Activated T-cell treated with anti-CD3 and anti-CD28 coated beads for 48 hours (primary cell): ENCODE results near the gene TFAP2E.

Experiments used
- DNase-seq: peaks from one replicate; pipeline ENCODE4 v3.0.0-alpha.2; 2020; ENCODE audit warnings: low read depth

TFAP2E gene

GRCh38 chr1:35597870-35598269 lies 24.8 kb downstream of the TFAP2E start:
- DNase-seq = no peak

GRCh38 chr1:35598895-35599294 lies 25.8 kb downstream of the TFAP2E start:
- DNase-seq = no peak

GRCh38 chr1:35599411-35599810 lies 26.3 kb downstream of the TFAP2E start:
- no peak for DNase-seq

GRCh38 chr1:35600593-35600992 lies 27.5 kb downstream of the TFAP2E start:
- DNase-seq = no peak

- no peak for DNase-seq
Observed at GRCh38 chr1:35603468-35603867, 30.4 kb downstream of the TFAP2E start.

GRCh38 chr1:35603941-35604340 lies 30.8 kb downstream of the TFAP2E start:
- no peak for DNase-seq

- no peak for DNase-seq
Observed at GRCh38 chr1:35605071-35605866, 32.2 kb downstream of the TFAP2E start.

GRCh38 chr1:35605867-35606182 lies 32.7 kb downstream of the TFAP2E start:
- no peak for DNase-seq

GRCh38 chr1:35611655-35612054 lies 38.5 kb downstream of the TFAP2E start:
- DNase-seq = no peak

- DNase-seq = no peak
Observed at GRCh38 chr1:35615440-35615839, 42.3 kb downstream of the TFAP2E start.

- DNase-seq = no peak
Observed at GRCh38 chr1:35619237-35620121, 46.4 kb downstream of the TFAP2E start.

- no peak for DNase-seq
Observed at GRCh38 chr1:35622510-35623178, 49.5 kb downstream of the TFAP2E start.

- DNase-seq = no peak
Observed at GRCh38 chr1:35623832-35624231, 50.7 kb downstream of the TFAP2E start.

- DNase-seq = no peak
Observed at GRCh38 chr1:35629051-35629450, 55.9 kb downstream of the TFAP2E start.

GRCh38 chr1:35631396-35631795 lies 58.3 kb downstream of the TFAP2E start:
- no peak for DNase-seq

- DNase-seq = no peak
Observed at GRCh38 chr1:35633547-35633946, 60.4 kb downstream of the TFAP2E start.

GRCh38 chr1:35637401-35637809 lies 64.3 kb downstream of the TFAP2E start:
- DNase-seq = no peak

GRCh38 chr1:35640380-35641232 lies 67.5 kb downstream of the TFAP2E start:
- DNase-seq = no peak

- peak; percentile 94 for DNase-seq
Observed at GRCh38 chr1:35641233-35641866, 68.2 kb downstream of the TFAP2E start, which contains the start of gene PSMB2. TSS of gene PSMB2 (minus strand) at chr1:35641526. CDS start at chr1:35641432, 94 bp downstream.

- DNase-seq = peak; percentile 8
Observed at GRCh38 chr1:35642471-35642955, 69.4 kb downstream of the TFAP2E start.

GRCh38 chr1:35644204-35644603 lies 71.1 kb downstream of the TFAP2E start:
- DNase-seq = no peak
